Measurements from ENCODE around the gene ANLN.

DNA sequence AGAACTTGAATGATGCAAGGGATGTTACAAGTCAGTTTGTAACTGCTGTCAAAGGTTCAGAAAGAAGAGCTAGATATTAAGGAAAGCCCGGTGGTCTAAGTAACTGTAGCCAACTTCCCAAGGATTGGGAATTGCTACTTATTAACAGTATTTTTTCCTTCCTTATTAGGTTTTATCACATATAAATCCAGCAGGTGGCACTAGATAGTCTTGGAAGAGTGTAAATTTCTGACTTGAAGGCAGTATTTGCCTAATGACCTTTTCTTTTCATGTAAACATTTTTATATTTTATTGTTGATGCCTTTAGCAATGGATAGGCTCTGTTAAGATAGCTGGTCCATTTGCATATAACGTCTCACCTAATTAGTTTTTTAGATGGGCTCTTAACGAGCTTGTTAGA is 51.2 kb downstream of the ANLN start:
- TF ChIP-seq, protein P1, sequence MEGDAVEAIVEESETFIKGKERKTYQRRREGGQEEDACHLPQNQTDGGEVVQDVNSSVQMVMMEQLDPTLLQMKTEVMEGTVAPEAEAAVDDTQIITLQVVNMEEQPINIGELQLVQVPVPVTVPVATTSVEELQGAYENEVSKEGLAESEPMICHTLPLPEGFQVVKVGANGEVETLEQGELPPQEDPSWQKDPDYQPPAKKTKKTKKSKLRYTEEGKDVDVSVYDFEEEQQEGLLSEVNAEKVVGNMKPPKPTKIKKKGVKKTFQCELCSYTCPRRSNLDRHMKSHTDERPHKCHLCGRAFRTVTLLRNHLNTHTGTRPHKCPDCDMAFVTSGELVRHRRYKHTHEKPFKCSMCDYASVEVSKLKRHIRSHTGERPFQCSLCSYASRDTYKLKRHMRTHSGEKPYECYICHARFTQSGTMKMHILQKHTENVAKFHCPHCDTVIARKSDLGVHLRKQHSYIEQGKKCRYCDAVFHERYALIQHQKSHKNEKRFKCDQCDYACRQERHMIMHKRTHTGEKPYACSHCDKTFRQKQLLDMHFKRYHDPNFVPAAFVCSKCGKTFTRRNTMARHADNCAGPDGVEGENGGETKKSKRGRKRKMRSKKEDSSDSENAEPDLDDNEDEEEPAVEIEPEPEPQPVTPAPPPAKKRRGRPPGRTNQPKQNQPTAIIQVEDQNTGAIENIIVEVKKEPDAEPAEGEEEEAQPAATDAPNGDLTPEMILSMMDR (tag by site-specific recombination; IDR thresholded peaks at IDR 0.05), result no peak
- no peak for TF ChIP-seq ZNF830 (tag by site-specific recombination; IDR thresholded peaks at IDR 0.05; ENCODE audit: low read depth)
- no peak for TF ChIP-seq ZNF843 (tag by site-specific recombination; IDR thresholded peaks at IDR 0.05)
- TF ChIP-seq, protein P2, sequence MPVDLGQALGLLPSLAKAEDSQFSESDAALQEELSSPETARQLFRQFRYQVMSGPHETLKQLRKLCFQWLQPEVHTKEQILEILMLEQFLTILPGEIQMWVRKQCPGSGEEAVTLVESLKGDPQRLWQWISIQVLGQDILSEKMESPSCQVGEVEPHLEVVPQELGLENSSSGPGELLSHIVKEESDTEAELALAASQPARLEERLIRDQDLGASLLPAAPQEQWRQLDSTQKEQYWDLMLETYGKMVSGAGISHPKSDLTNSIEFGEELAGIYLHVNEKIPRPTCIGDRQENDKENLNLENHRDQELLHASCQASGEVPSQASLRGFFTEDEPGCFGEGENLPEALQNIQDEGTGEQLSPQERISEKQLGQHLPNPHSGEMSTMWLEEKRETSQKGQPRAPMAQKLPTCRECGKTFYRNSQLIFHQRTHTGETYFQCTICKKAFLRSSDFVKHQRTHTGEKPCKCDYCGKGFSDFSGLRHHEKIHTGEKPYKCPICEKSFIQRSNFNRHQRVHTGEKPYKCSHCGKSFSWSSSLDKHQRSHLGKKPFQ (tag by site-specific recombination; IDR thresholded peaks at IDR 0.05), result no peak
- no peak for TF ChIP-seq ZNF544 (tag by site-specific recombination; IDR thresholded peaks at IDR 0.05)
- no peak for TF ChIP-seq ZNF792 (tag by site-specific recombination; IDR thresholded peaks at IDR 0.05)
- no peak for TF ChIP-seq ZNF626 (tag by site-specific recombination; IDR thresholded peaks at IDR 0.05)
- TF ChIP-seq PBX3 (CRISPR knock-in tag; IDR thresholded peaks at IDR 0.05), result no peak

Data from HEK293 (cell line).